Glomerular visceral epithelial cell (primary cell): ENCODE measurements around the gene FHIT.
A peak's percentile ranks its signal among the peaks of the same experiment; 100 is the strongest.
"Not testable (repeated sequence)": the region's sequence is repeated elsewhere in the genome, so short reads cannot be mapped to it uniquely, and the experiment has no call there.

Source experiments
- DNase-seq: peaks from one replicate; pipeline ENCODE4 v3.0.0-alpha.2; 2016; ENCODE audit errors: extremely low spot score

FHIT gene

GRCh38 chr3:61226166-61226686, 25.0 kb downstream of the FHIT start:
- DNase-seq, result no peak

DNA sequence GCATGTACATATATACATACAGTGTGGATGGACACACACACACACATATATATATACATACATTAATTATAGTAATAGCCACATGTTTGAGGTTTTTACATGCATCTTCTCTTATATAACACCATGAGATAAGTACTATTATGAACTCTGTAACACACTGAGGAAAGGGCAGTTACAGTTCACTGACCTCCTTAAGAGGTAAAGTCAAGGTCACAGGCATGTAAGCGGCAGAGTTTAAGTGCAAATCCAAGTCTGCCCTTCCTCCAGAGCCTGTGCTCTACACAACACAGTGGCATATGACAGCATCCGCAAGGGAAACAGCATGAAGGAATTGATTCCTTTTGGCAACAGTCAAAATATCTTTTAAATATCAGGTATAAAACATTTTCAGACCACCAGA, 26.4 kb downstream of the FHIT start:
- DNase-seq, result no peak

DNA sequence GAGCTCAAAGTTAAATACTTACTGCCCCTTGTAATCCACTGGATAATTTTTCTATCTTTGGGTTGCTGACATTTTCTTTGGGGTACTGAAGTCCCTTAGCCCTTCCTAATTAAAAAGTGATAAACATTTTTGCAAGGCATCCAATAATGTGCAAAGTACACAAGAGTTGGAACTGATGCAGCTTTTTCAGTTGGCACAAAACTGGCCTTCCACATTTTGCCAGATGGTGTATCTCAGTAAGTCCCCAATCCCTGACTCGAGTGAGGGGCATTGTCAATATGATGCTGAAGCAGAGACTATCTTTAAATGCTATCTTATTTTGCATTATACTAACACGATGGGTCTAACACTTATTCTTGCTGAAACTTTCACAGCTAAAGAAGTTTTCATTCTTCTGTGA, 27.8 kb downstream of the FHIT start:
- no peak for DNase-seq

DNA sequence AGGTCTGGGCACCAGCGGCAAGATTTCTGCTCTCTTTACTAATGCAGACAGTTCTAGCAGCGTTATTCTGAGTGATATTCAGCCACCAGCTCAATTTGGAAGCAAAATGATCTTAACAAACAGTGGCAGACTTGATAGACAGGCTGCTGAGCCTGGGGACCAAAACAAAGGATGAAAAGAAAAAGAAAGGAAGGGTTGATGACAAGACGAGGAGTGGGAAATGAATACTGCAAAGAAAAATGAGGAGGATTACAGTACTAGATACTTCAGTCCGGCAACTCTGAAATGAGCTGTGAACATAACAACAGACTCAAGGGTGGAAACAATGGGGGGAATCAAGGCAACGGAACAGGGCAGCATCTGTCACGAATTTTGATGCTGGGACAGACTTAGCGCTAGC, 28.8 kb downstream of the FHIT start:
- no peak for DNase-seq

DNA sequence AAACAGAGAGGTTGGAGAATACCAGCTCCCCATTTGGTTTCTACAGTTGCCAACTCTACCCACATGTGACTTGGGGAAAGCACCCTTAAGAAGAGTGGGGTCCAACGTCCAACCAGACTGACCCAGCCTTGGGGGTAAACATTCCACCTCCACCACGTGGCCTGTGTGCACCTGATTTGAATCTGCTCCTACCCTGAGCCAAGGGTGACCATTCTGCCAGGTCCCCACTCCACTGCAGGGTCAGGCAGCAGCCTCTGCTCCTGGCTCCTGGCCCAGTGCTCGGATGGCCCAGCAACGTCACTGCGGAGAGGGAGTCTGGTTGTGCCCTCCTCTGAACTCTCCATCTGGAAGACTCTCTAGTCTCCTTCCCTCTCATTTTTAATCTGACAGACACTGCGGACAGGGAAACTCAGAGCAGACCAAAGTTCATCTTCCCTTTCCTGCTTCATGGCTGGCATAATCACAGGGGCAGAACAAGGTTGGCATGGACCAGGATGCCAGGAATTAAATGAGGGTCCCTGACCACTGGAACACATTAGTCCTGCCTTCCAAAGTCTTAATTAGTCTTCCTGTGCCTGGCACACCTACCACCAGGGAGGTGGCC, 29.4 kb downstream of the FHIT start:
- no peak for DNase-seq

DNA sequence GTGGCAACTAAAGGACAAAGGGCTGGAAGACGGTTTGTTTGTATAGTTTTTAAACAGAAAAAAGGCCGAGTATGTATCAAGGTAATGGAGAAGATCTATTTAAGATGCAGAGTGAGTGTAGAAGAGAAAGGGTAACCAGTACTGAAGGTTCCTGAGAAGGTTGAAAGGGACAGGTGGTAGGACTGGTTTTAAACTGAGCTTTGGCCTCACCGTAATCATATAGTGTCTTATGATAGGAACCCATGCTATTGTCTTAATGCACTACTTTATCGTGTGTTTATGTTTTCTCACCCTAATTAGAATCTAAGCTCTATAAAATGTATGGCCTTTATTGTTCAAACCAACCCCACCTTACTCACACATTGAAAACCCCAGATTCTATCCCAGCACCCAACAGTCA, 32.7 kb downstream of the FHIT start:
- no peak for DNase-seq

DNA sequence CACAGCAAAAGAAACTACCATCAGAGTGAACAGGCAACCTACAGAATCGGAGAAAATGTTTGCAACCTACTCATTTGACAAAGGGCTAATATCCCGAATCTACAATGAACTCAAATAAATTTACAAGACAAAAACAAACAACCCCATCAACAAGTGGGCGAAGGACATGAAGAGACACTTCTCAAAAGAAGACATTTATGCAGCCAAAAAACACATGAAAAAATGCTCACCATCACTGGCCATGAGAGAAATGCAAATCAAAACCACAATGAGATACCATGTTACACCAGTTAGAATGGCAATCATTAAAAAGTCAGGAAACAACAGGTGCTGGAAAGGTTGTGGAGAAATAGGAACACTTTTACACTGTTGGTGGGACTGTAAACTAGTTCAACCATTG, 35.1 kb downstream of the FHIT start:
- DNase-seq, result not testable (repeated sequence)

DNA sequence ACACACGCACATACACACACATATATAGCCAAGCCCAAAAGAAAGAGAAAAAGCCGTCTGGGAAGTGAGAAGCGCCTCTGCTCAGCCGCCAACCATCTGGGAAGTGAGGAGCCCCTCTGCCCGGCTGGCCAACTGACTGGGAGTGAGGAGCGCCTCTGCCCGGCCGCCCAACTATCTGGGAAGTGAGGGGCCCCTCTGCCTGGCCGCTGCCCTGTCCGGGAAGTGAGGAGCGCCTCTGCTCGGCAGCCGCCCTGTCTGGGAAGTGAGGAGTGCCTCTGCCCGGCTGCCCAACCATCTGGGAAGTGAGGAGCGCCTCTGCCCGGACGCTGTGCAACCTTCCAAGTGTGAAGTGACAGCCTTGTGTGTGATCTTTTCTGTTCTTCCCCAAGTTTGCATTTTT, 49.2 kb downstream of the FHIT start:
- no peak for DNase-seq

GRCh38 chr3:61201071-61201470, 50.2 kb downstream of the FHIT start:
- no peak for DNase-seq

DNA sequence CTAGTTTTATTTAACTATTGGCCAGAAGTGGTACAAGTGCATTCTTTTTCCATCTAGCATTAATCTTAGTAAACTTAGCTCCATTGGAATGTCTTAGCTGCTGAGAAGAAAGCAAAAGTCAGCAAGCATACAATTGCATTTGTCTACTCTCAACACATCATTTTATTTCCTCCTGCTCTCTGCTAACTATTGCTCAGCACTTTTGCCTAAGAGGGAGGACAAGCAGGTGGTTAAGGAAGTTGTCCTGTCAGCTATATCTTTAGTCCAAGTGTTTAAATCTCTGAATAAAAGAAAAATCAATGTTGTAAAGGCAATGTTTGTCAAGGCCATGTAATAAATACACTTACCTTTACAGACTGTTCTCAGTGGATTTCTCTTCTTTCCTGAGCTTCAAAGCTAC, 51.0 kb downstream of the FHIT start:
- no peak for DNase-seq

DNA sequence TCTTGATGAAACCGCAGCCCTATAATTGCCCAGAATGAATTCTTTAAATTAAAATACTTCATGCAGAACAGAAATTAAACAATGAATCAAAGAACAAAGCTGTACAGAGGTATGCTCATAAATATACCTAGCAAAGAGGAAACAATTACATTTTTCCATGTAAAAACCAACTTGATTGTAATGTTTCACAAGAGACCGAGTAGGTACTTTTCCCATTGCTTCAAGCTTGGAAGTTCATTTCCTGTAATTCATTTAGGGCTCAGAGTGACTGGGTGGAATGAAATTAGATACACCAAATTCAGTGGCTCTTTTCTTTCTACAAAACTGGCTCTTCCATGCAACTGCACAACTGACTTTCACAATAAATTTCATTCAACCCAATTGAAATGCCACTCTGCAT, 51.4 kb downstream of the FHIT start:
- no peak for DNase-seq

DNA sequence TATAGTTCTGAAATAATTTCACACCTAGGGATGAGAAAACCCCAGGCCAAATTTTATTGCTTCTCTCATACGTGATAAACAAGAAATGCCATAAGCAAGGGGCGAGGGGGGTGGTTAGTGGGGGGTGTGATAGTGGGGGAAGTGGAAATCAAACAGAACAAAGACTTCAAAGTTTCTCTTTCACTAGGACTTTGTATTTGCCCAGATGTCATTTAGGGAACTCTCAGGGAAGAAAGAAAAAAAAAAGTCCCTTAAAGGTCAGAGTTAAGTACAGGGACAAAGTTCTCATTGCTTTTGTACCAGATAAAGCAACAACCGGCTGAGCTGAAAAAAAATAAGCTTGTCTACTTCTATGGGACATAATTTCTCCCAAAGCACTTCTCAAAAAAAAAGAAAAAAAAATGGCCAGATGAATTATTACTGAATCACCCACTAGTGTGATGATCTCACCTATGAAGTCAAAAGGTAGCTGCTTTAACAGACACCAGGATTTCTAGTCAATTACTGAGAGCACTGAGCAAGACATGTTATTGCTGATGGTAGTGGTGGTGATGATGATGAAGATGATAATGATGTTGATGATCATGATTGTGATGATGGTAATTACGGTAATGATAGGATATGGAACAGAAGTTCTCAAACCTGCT, 56.2 kb downstream of the FHIT start:
- no peak for DNase-seq

- no peak for DNase-seq
These were observed 59.0 kb downstream of the FHIT start for GRCh38 chr3:61192222-61192621.

GRCh38 chr3:61190205-61190604, 61.0 kb downstream of the FHIT start:
- not testable (repeated sequence) for DNase-seq

DNA sequence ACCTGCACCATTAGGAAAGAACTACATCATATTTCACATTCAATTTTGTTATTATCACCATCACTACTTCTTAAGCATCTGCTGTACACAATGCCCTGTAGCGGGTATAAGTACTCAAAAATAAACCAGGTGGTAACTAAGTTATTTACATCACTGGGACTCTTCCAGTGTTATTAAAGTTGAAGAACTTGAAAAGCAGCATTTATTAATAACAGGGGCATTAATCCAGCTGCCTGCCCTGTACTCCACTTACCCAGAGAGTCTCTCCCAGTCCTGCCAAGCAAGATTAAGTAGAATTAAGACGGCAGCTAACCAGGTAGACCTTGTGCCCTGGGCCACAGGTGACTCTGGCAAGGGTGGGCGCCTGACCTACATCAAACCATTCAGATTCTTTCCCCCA, 65.2 kb downstream of the FHIT start:
- no peak for DNase-seq

- no peak for DNase-seq
These were observed 66.3 kb downstream of the FHIT start for GRCh38 chr3:61184956-61185355.

DNA sequence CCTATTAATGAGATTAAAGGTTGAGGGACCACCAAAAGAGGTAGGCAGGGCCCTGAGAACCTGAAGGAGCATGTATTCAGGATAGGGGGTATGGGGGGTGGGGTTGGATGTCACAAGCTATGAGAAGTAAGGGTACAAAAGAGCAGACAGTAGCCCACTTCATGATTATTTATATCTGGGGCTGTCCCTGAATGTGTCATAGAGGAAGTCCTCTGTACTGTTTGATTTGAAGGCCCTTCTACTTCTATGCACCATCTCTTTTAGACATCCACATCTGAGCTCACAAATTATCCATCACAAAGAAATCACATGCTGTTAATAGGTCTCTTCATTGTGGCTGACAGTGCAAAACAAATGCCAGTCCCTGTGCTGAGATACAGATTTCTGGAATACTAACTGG, 68.6 kb downstream of the FHIT start:
- no peak for DNase-seq

DNA sequence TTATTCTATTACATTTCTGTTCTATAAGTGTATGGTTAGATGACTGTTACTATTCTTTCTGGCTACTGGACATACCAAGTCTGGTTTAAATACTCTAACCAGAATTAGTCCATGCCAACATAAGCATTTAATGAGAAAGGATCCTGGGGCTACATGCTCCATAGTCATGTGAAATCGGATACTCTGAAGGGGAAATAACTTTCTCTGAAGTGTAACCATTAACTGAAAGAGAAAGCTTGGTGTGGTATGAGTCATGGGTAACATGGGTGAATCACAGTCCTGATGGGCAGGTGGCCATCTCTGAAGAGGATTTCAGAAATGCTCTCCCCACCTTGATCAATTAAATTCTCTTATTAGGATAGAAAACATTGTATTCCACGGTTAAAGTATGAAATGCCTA, 69.4 kb downstream of the FHIT start:
- peak; percentile 77 for DNase-seq

GRCh38 chr3:61180206-61180605, 71.0 kb downstream of the FHIT start:
- no peak for DNase-seq

DNA sequence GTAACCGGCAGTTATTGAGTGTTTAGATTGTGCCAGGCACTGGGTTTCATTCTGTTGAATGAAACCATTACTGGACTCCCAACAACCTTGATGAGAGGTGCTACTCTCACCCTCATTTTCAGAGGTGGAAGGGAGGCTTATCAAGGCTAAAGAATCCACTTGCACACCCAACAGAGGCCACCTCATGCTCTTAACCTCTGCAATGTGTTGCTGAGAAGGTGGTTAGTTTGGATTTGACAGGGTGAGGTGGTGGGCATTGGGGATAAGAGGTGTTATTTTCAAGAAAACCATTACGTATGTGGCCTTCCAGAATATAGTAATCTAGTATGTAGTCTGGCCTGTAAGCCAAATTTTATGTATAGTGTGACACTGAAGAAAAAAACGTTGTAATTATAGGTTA, 73.1 kb downstream of the FHIT start:
- DNase-seq, result no peak

DNA sequence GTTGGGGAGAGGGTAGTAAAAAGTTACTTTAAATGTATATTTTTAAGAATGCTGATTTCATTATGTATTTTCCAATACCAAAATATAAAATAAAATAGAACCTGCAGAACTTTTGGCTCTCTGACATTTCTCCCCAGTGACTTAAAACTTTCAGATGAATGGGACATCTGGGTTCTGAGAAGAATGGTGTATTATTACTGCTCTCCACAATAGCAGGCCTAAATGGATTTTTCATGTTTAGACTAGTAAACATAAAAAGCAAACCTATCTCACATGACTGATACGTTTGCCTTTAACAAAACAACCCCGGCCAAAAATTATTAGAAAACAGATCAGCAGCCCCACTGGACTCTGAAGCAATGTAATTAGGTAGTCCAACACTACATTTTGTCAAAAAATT, 73.8 kb downstream of the FHIT start:
- DNase-seq, result no peak

DNA sequence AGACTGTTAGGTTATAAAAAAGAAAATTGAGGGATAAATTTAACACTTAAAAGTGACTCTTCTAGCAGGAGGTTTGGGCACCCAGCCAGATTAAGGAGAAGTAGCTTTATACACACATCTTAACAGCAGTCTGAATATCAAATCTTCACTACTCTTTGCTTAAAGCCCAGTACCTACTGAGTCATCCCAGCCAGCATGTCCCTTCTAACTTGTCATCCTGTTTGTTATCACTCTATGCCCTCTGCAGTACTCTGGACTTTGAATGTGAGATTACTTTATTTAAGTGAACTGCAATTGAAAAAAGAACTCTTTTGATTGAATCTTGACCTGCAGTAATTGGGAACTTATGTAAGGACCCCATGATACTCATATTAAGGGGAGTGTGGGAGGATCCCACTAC, 77.6 kb downstream of the FHIT start:
- no peak for DNase-seq

GRCh38 chr3:61172684-61173083, 78.6 kb downstream of the FHIT start:
- DNase-seq, result no peak

GRCh38 chr3:61172203-61172602, 79.0 kb downstream of the FHIT start:
- no peak for DNase-seq
